ENCODE data around the gene SETMAR.

The SETMAR gene

GRCh38 chr3:4332111-4332510, 28.9 kb downstream of the SETMAR start:
- Mint-ChIP-seq H3K27ac (no peak overlapping the region), H3K27me3 (ENCODE audit: low read depth) (no peaks in the 10 kb centered on the region), H3K36me3 (ENCODE audit: low read depth) (peaks cover 20% of the 10 kb centered on the region), H3K9me3 (peaks cover 22% of the 10 kb centered on the region), H3K4me3 (no peak overlapping the region), H3K4me1 (no peaks in the 10 kb centered on the region)
- TF ChIP-seq, protein P1, sequence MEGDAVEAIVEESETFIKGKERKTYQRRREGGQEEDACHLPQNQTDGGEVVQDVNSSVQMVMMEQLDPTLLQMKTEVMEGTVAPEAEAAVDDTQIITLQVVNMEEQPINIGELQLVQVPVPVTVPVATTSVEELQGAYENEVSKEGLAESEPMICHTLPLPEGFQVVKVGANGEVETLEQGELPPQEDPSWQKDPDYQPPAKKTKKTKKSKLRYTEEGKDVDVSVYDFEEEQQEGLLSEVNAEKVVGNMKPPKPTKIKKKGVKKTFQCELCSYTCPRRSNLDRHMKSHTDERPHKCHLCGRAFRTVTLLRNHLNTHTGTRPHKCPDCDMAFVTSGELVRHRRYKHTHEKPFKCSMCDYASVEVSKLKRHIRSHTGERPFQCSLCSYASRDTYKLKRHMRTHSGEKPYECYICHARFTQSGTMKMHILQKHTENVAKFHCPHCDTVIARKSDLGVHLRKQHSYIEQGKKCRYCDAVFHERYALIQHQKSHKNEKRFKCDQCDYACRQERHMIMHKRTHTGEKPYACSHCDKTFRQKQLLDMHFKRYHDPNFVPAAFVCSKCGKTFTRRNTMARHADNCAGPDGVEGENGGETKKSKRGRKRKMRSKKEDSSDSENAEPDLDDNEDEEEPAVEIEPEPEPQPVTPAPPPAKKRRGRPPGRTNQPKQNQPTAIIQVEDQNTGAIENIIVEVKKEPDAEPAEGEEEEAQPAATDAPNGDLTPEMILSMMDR (IDR thresholded peaks at IDR 0.05; ENCODE audit: unreplicated experiment in 3 of 3), result no peak

GRCh38 chr3:4332574-4332973, 29.4 kb downstream of the SETMAR start:
- H3K36me3 Mint-ChIP-seq (ENCODE audit: low read depth), result peaks cover 18% of the 10 kb centered on the region
- H3K9me3 Mint-ChIP-seq, result peaks cover 21% of the 10 kb centered on the region
- H3K4me1 Mint-ChIP-seq, result no peaks in the 10 kb centered on the region
- no peak overlapping the region for H3K27ac Mint-ChIP-seq
- no peaks in the 10 kb centered on the region for H3K27me3 Mint-ChIP-seq (ENCODE audit: low read depth)
- TF ChIP-seq, protein P1 (IDR thresholded peaks at IDR 0.05; ENCODE audit: unreplicated experiment in 3 of 3), result no peak
- no peak overlapping the region for H3K4me3 Mint-ChIP-seq

DNA sequence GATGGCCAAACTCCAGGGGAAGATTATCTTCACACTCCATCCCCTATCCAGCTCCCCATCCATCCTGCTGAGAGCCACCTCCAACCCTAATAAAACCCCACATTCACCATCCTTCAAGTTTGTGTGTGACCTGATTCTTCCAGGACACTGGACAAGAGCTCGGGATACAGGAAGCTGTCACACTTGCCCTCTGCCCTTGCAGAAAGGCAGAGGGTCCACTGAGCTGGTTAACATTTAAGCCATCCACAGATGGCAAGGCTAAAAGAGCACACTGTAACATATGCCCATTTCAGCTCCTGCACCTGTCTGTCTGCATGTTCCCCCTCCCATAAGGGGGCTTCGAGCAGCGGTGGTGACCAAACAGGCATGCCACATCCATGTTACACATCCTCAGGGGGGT, 29.8 kb downstream of the SETMAR start:
- Mint-ChIP-seq H3K27ac (no peak overlapping the region), H3K4me1 (no peaks in the 10 kb centered on the region), H3K4me3 (no peak overlapping the region), H3K9me3 (peaks cover 21% of the 10 kb centered on the region), H3K27me3 (ENCODE audit: low read depth) (no peaks in the 10 kb centered on the region), H3K36me3 (ENCODE audit: low read depth) (peaks cover 18% of the 10 kb centered on the region)
- TF ChIP-seq, protein P1 (IDR thresholded peaks at IDR 0.05; ENCODE audit: unreplicated experiment in 3 of 3), result no peak

GRCh38 chr3:4334548-4334947, 31.4 kb downstream of the SETMAR start:
- Mint-ChIP-seq H3K4me1 (no peaks in the 10 kb centered on the region), H3K36me3 (ENCODE audit: low read depth) (peaks cover 8% of the 10 kb centered on the region), H3K27ac (no peak overlapping the region)

GRCh38 chr3:4335840-4336562, 32.8 kb downstream of the SETMAR start:
- Mint-ChIP-seq H3K27ac (peak overlapping the region in 1 of 3 experiments; percentile 78), H3K4me3 (no peak overlapping the region), H3K9me3 (peaks cover 7% of the 10 kb centered on the region), H3K27me3 (ENCODE audit: low read depth) (no peaks in the 10 kb centered on the region), H3K4me1 (peaks cover 9% of the 10 kb centered on the region), H3K36me3 (ENCODE audit: low read depth) (peaks cover 3% of the 10 kb centered on the region)
- TF ChIP-seq, protein P1 (IDR thresholded peaks at IDR 0.05; ENCODE audit: unreplicated experiment in 3 of 3), result no peak

More at GRCh38 chr3:4334548-4334947, 31.4 kb downstream of the SETMAR start:
- TF ChIP-seq, protein P1 (IDR thresholded peaks at IDR 0.05; ENCODE audit: unreplicated experiment in 3 of 3), result no peak
- H3K9me3 Mint-ChIP-seq, result peaks cover 9% of the 10 kb centered on the region
- H3K27me3 Mint-ChIP-seq (ENCODE audit: low read depth), result no peaks in the 10 kb centered on the region
- H3K4me3 Mint-ChIP-seq, result no peak overlapping the region

Data from nephron (organoid).